CD4-positive, alpha-beta T cell treated with Interleukin-1 beta for 1 hour (primary cell): ENCODE results near the gene MLH1.

ENCODE experiments used
- DNase-seq, 2 donors: peaks; one replicate each; pipeline ENCODE4 v3.0.0-alpha.2; 2020 to 2022

Gene MLH1

DNA sequence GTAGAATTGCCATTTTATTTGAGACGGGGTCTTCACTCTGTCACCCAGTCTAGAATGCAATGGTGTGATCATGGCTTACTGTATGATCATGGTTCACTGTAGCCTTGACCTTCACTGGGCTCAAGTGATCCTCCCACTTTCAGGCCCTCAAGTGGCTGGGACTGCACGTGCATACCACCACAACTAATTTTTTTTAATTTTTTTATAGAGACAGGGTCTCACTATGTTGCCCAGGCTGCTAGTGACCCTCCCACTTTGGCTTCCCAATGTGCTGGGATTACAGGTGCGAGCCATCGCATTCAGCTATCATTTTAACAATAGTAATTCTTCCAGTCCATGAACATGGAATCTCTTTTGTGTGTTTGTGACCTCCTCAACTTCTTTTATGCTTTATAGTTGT is 12.3 kb upstream of the MLH1 start:
- no peak for DNase-seq

DNA sequence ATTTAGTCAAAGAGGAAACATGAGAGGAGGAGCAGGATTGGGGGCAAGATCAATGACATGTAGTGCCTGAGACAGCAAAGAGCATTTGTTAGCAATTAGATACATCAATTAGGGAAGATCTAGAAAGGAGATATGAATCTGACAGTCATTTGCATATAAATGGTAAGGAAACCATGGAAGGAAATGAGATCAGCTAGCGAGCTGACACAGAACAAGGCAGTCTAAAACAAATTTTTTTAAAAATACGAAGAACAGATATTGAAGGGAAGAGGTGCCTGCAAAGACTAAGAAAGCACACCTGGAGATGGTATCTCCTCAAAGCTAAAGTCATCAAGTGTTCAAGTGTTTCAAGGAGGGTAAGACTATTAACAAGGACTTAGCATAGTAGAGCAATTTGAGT is 5.0 kb upstream of the MLH1 start:
- DNase-seq, result peak in 1 of 2 donors; percentile 49

DNA sequence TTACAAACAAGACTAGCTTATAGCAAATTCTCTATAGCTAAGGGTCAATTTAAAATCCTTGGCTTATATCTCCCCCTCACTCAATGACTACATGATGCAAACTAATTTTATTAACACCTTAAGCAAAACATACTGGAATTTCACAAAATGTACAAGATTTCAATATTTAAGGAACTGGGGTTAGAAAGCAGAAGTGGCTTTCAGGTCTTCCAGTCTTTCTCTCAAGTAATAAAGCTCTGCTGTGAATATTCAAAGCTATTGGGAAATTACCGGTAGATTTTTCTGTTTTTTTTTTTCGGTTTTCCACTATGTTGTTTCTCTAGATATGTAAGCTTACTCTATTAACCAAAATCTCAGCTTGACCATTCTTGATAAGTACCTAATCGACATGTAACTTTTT is 4.3 kb upstream of the MLH1 start:
- no peak for DNase-seq

DNA sequence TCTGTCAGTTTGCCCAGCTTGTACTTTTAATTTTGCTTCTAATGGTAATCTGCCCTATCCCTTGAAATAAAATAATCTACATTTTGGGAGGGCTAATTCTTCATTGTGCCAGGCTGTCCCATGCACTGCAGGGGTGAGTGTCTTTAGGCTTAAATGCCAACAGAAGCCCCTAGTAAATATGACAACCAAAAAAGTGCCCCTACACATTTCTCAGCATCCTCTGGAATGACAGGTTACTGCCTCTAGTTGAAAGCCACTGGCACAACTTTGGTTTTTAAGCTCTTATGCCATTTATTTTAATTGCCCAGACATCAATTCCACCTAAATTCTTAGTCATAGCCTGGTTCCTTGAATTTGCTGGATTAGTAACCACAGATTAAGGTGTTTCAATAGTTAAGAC is 3.8 kb upstream of the MLH1 start:
- DNase-seq, result no peak

DNA sequence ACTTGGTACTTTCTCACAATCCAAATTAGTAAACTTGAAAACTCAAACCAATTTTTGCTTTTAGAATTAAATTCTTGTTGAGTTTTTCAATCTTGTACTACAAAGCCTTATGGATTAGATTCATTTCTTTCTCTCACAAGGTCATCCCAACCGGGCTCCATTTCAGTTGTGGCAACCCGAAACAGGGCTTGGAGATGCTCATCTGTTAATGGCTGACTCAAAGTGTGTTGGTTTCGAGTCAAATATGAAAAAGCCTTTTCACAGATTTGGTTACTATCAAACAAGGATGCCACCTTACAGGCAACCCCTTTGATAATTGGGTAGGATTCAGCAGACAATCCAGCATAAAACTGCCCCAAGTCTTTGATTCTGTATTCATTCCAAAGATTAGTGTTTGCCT is 2.2 kb upstream of the MLH1 start:
- DNase-seq, result peak in 1 of 2 donors; percentile 21

DNA sequence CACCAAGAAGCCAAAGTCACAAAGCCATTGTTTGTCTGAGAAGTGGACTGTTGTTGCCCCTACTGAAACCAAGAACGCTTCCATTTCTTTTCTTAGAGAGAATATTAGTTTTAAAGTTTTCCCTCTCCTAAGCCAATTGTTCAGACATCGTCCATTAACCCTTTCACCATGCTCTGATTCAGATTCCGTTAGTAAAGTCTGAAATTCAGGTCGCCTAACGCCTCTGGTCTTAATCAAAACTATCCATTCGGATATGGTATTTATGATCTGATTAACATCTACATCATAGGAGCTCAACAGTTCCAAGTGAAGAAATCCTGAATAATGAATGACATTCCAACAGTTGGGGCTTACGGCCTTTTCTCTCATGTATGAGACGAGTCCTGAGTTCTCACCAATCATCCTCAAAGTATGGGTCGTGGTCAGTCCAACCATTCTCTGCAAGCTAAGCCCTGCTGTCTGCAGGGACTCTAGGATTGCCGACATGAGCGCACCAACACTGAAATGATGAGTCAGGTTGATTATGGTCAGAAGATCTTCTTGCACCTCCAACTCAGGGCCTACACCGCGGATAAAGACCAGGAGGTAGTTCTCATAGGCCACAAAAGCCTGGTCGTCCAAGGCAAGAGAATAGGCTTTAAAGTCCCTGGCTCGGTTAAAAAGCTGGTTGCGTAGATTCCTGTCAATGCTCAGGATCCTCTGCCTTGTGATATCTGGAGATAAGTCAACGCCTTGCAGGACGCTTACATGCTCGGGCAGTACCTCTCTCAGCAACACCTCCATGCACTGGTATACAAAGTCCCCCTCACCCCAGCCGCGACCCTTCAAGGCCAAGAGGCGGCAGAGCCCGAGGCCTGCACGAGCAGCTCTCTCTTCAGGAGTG is 1.2 kb upstream of the MLH1 start:
- peak; percentile 17 to 37 for DNase-seq

DNA sequence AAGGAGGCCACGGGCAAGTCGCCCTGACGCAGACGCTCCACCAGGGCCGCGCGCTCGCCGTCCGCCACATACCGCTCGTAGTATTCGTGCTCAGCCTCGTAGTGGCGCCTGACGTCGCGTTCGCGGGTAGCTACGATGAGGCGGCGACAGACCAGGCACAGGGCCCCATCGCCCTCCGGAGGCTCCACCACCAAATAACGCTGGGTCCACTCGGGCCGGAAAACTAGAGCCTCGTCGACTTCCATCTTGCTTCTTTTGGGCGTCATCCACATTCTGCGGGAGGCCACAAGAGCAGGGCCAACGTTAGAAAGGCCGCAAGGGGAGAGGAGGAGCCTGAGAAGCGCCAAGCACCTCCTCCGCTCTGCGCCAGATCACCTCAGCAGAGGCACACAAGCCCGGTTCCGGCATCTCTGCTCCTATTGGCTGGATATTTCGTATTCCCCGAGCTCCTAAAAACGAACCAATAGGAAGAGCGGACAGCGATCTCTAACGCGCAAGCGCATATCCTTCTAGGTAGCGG is 452 bp upstream of the MLH1 start, which contains the start of gene EPM2AIP1:
Gene EPM2AIP1 (minus strand): TSS at position 326 of the 520 bp plus-strand sequence. CDS start 54 bp downstream, at position 272.
- DNase-seq, result no peak

DNA sequence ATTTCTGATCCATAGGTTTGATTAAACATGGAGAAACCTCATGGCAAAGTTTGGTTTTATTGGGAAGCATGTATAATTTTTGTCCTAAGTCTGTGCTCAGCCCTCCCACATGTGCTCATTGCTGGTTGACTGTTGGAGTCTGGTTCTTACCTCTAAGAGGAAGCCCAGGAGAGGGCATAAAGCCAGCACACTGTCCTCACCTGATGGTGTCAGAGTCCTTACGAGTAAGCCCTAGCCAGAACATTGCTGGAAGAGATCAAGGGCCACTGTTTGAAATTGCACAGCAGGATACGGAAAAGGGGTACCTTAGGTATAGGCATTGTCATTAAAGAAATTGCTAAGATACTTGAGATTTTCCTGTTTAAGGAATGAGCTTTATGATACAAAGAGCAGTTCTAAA is 21.3 kb downstream of the MLH1 start:
- no peak for DNase-seq

DNA sequence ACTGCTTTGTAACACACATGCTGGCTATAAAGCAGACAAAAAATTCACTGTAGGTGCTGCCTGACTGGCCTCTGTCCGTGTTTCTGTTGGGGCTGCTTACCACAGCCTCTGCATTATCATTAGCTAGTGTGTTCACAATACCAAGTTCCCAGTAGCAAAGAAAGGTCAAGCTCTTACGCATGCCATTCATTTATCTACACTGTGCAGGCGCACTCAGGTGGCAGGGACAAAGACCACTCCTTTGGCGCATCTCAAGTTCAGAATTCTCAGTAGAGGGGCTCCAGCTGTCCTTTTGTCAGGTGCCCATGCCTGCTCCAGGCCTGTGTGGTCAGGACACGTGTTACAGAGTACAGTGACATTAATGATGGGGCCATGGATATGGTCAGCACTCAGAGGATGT is 22.3 kb downstream of the MLH1 start:
- DNase-seq, result no peak

DNA sequence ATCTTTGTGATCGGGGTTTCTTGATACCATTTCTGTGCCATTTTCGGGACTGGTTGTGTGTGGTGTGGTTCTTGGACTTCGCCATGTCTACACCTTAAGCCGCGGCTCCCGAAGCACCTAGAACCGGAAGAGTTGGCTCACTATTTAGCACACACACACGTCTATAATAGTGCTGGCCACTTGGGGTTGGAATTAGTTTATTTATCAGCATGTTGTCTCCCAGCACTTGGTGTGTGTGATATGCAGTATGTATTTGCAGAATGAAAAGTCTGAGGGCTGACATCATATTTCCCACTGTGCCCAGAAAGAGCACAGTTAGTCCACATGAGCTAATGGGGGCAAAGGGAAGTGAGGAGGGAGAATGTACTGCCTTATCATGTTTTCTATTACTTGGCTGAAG is 23.6 kb downstream of the MLH1 start:
- no peak for DNase-seq

DNA sequence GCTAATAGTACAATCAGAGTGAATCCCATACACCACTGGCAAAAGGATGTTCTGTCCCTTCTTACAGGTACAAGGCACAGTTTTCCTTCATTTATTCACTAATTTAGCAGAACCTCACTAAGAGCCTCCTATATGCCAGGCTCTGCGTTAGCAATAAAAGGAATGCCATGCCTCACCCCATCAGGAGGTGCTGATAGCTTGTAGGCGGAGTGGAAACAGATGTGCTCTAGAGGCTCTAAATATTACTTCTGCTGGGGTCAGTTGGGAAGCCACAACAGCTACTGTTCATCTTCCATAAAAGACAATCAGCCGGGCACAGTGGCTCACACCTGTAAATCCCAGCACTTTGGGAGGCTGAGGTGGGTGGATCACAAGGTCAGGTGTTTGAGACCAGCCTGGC is 24.4 kb downstream of the MLH1 start:
- no peak for DNase-seq

DNA sequence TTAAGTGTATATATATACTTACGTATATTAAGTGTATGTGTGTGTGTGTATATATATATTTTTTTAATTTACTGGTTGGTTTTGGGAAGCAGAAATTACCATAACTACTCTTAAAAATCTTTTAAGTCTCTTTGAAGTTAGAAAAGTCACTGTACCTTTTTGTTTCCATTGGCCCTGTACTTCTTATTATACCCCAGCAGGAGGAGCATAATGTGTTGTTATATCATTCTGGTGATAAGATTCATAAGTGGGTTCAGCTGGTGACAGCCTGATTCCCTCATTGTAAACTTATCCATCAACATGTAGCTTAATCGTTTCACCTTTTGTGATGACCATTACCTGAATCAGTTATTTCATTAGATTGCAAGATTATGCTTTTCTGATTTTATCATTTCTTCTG is 30.8 kb downstream of the MLH1 start:
- peak in 1 of 2 donors; percentile 14 for DNase-seq

DNA sequence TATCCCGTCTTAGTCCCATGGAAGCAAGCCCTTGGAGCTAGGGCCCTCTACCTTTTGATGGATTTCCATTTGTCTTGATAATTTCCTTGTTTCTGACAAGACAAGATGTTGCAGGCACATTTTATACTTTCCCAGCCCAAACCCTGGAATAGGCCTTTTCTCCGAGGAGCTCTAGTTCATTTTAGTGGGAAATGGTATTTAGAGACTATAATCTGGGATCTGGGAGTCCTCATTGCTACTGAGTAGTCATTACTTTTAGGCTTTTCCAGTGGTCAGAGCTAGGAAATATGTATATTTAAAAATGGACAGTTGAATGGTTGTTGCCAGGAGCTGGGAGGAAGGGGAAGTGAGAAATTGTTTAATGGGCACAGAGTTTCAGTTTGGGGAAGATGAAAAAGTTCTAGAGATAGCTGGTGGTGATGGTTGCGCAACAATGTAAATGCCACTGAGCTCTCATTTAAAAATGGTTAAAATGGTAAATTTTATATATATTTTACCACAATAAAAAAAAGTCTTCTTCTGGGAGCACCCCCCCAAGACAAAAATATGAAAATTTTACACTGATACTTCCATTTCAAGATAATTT is 31.6 kb downstream of the MLH1 start:
- DNase-seq, result peak in 1 of 2 donors; percentile 10

DNA sequence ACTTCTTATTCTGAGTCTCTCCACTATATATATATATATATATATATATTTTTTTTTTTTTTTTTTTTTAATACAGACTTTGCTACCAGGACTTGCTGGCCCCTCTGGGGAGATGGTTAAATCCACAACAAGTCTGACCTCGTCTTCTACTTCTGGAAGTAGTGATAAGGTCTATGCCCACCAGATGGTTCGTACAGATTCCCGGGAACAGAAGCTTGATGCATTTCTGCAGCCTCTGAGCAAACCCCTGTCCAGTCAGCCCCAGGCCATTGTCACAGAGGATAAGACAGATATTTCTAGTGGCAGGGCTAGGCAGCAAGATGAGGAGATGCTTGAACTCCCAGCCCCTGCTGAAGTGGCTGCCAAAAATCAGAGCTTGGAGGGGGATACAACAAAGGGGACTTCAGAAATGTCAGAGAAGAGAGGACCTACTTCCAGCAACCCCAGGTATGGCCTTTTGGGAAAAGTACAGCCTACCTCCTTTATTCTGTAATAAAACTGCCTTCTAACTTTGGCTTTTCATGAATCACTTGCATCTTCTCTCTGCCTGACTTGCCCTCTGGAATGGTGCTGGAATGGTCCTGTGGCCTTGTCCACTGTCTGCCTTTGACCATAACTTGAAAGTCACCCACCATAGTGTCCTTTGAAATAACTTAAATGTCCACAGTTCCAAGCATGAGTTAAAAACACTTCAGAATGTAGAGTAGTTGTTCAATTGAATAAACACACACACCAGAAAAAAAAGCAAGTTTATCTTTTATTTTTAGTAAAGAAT is 32.4 kb downstream of the MLH1 start:
- DNase-seq, result no peak

DNA sequence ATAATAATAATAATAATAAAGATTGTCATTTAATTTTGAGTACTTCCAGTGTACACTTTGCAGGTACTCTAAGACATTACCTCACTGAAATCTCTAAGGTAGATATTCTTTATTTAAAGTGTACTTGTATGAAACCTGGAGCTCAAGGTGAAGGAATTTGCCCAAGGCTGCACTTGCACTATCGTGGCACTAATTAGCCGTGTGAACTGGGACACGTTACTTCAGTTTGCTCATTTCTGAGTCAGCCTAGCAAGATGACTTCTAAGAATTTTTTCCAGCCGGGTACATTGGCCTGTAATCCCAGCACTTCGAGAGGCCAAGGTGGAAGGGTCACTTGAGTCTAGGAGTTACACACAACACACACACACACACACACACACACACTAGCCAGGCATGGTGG is 33.5 kb downstream of the MLH1 start:
- DNase-seq, result no peak

DNA sequence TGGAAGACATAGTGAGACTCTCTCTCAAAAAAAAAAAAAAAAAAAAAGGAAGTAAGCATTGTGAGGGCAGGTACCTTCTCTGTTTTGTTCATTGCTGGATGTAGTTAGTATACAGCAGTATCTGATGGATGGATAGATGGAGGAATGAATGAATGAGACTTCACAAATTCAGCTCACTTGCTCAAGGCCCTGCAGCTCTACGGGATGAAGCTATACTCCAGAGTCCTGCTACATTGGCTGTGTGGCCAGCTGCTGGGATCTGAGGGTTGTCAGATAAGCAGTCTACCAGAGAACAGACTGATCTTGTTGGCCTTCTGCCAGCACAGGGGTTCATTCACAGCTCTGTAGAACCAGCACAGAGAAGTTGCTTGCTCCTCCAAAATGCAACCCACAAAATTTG is 35.0 kb downstream of the MLH1 start:
- no peak for DNase-seq

DNA sequence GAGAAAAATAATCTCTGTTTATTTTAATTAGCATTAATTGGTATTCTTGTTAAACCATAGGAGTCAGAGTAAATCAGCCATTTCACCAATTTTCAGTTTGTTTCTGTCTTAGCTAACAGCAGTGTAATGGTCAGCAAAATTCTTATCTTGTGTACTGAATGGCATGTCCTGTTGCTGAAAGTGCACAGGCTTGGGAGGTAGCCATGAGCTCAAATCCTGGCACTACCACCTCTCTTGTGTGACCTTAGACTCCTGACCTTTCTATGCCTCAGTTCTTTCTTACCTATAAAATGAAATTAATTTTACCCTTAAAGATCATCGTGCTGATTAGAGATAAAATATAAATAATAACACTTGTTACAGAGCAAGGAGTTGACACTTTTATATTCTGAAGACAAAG is 35.8 kb downstream of the MLH1 start:
- no peak for DNase-seq

DNA sequence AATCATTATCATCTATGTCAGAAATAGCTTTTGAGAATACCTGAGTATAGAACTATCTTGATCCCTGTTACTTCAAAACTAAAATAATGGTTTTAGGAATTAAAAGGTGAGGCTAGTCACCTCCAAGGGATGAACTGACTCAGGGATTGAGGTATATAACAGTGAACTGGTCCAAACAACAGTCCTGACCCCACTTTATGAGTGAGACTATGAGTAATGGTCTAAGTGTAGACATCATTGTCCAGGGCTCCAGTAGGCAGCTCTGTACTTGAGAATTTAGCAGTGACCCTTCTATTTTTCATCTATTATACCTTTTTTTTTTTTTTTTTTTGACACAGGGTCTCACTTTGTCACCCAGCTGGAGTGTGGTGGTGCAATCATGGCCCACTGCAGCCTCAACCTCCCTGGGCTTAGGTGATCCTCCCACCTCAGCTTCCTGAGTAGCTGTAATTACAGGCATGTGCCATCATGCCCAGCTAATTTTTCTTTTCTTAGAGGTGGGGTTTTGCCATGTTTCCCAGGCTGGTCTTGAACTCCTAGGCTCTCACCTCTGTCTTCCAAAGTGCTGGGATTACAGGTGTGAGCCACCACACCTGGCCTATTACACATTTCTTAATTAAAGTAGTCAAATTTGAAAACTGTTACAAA is 36.3 kb downstream of the MLH1 start:
- no peak for DNase-seq

DNA sequence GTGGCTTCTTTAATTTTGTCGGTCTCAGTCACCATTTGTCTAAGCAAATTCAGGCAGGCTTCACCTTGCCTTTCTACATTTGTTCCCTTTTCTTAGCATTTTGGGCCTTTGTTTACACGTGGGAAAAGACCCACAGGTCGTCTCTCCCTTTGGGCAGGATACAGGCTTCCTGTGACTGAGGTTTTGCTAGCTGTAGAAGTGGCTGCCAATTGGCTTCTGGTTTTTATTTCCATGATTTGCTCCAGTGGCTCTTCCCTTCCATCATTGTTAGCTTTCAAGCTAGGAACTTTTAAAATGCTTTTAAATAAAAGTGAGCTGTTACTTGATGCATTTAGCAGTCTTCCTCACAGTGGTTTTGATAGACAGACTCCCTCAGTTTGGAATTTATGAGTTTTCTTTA is 37.3 kb downstream of the MLH1 start:
- no peak for DNase-seq

DNA sequence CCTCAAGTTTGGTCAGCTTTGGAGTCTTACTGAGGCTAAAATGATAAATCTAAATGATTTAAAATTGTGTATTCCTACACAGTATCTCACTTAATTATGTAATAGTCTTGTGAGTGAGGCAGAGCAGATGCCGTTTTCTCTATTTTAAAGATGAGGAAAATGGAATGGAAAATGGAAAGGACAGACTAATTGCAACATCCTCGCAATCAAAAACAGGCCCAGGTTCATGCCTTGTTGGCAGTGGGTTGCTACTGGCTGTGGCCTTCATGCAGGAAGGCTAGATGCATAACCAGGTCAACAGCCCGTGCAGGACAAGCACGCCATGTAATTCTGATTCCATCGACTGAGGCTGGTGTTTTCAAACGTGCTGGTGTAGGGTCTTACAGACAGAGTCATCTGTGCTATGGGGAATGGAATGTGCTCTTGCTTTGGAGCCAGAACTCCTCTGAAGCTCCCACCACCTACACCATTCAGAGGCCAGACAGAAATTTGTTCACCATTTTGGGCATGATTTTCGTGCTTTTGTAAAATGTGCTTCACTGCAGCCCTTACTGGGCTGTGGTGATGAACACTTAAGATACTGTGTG is 37.9 kb downstream of the MLH1 start:
- no peak for DNase-seq

DNA sequence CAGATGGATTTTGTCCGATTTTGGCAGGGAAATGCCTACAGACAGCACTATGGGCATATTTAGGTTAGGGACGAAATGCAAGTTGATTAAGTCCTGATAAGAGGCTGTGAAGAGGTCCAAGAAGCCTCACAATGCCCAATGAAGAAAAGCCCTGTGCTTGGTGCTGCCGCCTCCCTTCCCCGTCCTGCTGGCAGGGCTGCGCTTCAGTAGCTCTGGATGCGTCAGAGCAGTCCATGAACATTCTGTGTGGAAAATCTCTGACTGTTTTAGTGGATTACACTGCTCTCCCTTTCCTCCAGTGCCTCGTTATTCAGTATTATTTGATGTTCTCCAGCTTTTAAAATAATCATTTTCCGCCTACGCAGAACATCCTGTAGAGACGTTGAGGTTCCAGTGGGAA is 39.6 kb downstream of the MLH1 start:
- DNase-seq, result no peak

DNA sequence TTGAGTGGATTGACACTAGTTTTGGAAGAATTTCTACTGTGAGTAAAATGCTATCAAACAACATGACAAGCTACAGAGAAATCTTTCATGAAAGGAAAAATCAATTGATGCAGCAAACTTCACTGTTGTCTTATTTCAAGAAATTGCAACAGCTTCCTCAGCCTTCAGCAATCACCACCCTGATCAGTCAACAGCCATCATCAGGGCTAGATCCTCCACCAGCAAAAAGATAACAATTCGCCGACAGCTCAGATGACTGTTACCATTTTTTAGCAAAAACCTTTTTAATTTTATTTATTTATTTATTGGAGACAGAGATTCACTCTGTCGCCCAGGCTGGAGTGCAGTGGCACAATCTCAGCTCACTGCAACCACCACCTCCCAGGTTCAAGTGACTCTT is 44.0 kb downstream of the MLH1 start:
- DNase-seq, result no peak
